Glutamatergic neuron (in vitro differentiated cells): ENCODE results near the gene ABCA13. TPM values are rescaled to one million over a fixed set of nuclear protein-coding genes. Genes with fewer than 3 reads are reported as not detected.

Source experiments
- DNase-seq: peaks from one replicate; pipeline ENCODE4 v3.0.0; 2022
- H3K27ac Mint-ChIP-seq: one replicate; pipeline ENCODE4 v1.8.0; 2020; ENCODE audit warnings: mild to moderate bottlenecking, mixed read lengths, inconsistent platforms; ENCODE audit not compliant: unreplicated experiment
- H3K27me3 Mint-ChIP-seq: one replicate; pipeline ENCODE4 v1.8.0; 2020; ENCODE audit warnings: mild to moderate bottlenecking, moderate library complexity, mixed read lengths, inconsistent platforms; ENCODE audit not compliant: unreplicated experiment
- H3K36me3 Mint-ChIP-seq: one replicate; pipeline ENCODE4 v1.8.0; 2020; ENCODE audit warnings: mild to moderate bottlenecking, mixed read lengths, inconsistent platforms; ENCODE audit not compliant: unreplicated experiment
- H3K4me1 Mint-ChIP-seq: one replicate; pipeline ENCODE4 v1.8.0; 2020; ENCODE audit warnings: mild to moderate bottlenecking, low read depth, mixed read lengths, inconsistent platforms; ENCODE audit not compliant: unreplicated experiment
- H3K4me3 Mint-ChIP-seq: one replicate; pipeline ENCODE4 v1.8.0; 2020; ENCODE audit warnings: mild to moderate bottlenecking, mixed read lengths, inconsistent platforms; ENCODE audit not compliant: unreplicated experiment
- H3K9me3 Mint-ChIP-seq: one replicate; pipeline ENCODE4 v1.8.0; 2020; ENCODE audit warnings: mild to moderate bottlenecking, moderate library complexity, mixed read lengths, inconsistent platforms; ENCODE audit not compliant: unreplicated experiment
- CTCF ChIP-seq: fragments of 200-600 bp; sonication (generic); IDR thresholded peaks from one replicate; pipeline ENCODE4 v1.5.0; 2021; ENCODE audit not compliant: partially characterized antibody, unreplicated experiment
- total RNA-seq: library from RNA; stranded (reverse); fragmentation: NEBNext Ultra II Directional; extraction: Animal tissue kit (Norgen Biotek cat#: 25700); gene quantifications from one replicate; pipeline ENCODE4 v1.2.1, GENCODE V29; 2021; ENCODE audit not compliant: unreplicated experiment

The ABCA13 gene
- total RNA-seq, 1 donor from 2014 or later, result 0.61 TPM

DNA sequence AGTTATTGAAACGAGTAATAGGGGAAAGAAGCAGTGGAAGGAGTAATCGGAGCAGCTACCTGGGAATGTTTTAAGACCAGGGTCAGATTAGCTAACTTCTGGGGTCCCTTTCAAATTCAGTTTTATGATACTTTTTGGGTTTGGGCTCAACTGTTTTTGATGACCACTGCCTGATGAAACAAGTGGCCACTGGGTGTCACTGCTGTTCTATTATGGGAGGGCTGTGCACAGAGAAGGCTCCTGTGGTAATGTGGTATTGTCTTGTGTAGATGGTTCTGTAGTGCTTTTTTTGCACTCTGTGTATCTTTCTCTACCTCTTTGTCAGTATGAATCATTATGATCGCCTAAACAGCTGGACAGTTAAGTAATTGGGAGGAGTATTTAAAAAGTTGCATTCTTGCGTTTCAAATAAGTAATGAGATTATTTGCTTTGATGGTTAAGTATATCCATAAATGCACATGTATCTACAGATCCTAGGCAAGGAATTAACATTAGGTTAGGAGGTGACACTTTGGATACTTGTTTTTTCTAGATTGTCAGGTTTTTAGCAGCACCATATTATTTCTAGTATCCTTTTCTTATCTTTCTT, 128.4 kb downstream of the ABCA13 start:
- Mint-ChIP-seq H3K4me1 (peaks cover 5% of the 10 kb centered on the region), H3K27ac (peak overlapping the region; percentile 28), H3K27me3 (peaks cover 2% of the 10 kb centered on the region), H3K36me3 (no peaks in the 10 kb centered on the region), H3K9me3 (no peaks in the 10 kb centered on the region), H3K4me3 (no peak overlapping the region)
- TF ChIP-seq CTCF, result peak; percentile 62
- peak; percentile 70 for DNase-seq

GRCh38 chr7:48300301-48300700, 129.0 kb downstream of the ABCA13 start:
- Mint-ChIP-seq H3K27me3 (peaks cover 2% of the 10 kb centered on the region), H3K36me3 (no peaks in the 10 kb centered on the region), H3K4me3 (no peak overlapping the region), H3K9me3 (no peaks in the 10 kb centered on the region), H3K27ac (no peak overlapping the region), H3K4me1 (peaks cover 5% of the 10 kb centered on the region)
- no peak for TF ChIP-seq CTCF
- no peak for DNase-seq

GRCh38 chr7:48301201-48301600, 129.9 kb downstream of the ABCA13 start:
- DNase-seq, result no peak
- no peaks in the 10 kb centered on the region for H3K9me3 Mint-ChIP-seq
- H3K4me3 Mint-ChIP-seq, result no peak overlapping the region
- H3K27ac Mint-ChIP-seq, result no peak overlapping the region
- TF ChIP-seq CTCF, result no peak
- H3K36me3 Mint-ChIP-seq, result no peaks in the 10 kb centered on the region
- peaks cover 8% of the 10 kb centered on the region for H3K4me1 Mint-ChIP-seq
- H3K27me3 Mint-ChIP-seq, result peaks cover 2% of the 10 kb centered on the region

GRCh38 chr7:48304641-48305040, 133.4 kb downstream of the ABCA13 start:
- H3K9me3 Mint-ChIP-seq, result no peaks in the 10 kb centered on the region
- H3K27me3 Mint-ChIP-seq, result no peaks in the 10 kb centered on the region
- H3K27ac Mint-ChIP-seq, result no peak overlapping the region
- no peaks in the 10 kb centered on the region for H3K36me3 Mint-ChIP-seq
- no peak for TF ChIP-seq CTCF
- no peak overlapping the region for H3K4me3 Mint-ChIP-seq
- H3K4me1 Mint-ChIP-seq, result peaks cover 7% of the 10 kb centered on the region
- DNase-seq, result no peak

DNA sequence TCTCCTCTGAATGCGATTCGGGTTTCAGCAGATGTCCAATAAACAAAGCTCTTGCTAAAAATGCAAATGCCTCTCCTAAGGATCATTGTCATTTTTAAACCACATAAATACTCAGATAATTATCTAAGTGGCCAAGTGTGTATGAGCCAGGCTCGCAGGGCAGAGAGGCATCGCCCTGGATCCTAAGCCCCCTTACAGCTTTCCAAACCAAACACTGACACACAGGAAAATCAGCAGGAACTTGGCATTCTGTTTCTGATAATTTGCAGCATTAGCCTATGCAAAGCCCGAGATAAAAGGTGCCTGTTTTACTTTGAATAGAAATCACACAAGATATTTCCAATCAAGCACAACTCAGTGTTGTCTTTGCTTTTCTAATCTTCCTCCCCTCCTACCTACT, 134.4 kb downstream of the ABCA13 start:
- Mint-ChIP-seq H3K9me3 (no peaks in the 10 kb centered on the region), H3K36me3 (no peaks in the 10 kb centered on the region)
- no peak for DNase-seq

More for the DNA sequence above, 134.4 kb downstream of the ABCA13 start:
- Mint-ChIP-seq H3K4me1 (peaks cover 2% of the 10 kb centered on the region), H3K27ac (no peak overlapping the region), H3K4me3 (no peak overlapping the region), H3K27me3 (no peaks in the 10 kb centered on the region)
- TF ChIP-seq CTCF, result no peak
